GM21576 (cell line): Measurements from ENCODE around the gene PTPN4.
"Not testable (repeated sequence)": the region's sequence is repeated elsewhere in the genome, so short reads cannot be mapped to it uniquely, and the experiment has no call there.

Source experiments
- ATAC-seq: cut with Tn5 transposase; IDR thresholded peaks from one replicate; pipeline ENCODE4 v1.9.1; 2021; ENCODE audit warnings: mild to moderate bottlenecking, moderate library complexity; ENCODE audit not compliant: unreplicated experiment

Gene PTPN4

DNA sequence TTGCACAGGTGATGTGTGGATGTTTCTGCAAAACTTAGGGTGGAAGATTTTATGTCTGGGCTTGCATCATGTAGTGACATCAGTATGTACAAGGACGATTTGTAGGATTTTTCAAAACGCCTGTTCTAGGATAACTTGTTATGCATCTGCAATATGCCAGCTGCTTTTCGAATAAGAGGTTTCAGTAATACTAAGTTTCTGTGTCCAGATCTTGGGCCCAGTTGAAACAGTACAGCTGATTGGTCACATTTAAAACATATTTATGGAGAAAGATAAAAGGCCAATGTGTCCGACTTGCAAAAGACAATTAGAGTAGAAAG lies 1.2 kb downstream of the PTPN4 start:
- ATAC-seq, result no peak

DNA sequence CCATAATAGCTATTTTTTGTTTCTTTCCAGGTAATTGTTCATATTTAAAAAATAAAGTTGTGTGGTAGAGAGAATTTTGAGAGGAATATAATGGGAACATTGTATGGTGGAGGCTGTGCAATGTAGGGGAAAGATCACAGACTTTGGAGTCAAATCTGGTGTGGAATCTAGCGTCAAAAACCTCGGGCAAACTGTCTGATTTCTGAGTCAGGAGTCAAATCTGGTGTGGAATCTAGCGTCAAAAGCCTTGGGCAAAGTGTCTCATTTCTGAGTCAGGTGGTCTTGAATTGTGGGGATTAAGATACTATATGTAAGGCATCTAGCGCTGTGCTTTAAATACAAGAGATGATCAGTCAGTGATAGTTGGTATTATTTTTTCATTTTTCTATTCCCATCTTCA lies 5.1 kb downstream of the PTPN4 start:
- ATAC-seq, result no peak

DNA sequence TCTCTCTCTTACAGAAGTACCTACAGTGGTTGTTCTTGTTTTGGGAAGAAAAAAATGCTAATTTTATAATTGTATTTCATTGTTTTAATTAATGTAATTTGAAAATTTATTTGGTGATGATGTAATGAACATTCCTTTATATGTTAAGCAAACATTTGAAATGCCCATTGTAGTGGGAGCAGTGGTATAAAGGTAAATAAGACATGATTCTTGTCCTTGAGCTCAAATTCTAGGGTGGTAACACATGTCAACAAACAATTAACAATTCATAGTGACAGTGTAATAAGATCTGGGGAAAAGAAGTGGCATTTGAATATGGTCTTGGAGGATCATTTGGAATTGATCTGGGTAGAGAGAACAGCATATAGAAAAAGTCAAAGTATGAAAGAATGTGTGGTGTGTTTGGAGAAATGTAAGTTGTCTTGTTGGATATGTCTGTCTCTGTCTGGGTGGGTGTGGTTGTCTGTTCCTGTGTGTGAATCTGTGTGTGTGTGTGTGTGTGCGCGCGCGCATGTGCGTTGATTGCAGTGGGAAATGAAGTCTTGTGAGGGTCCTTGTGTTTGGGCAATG lies 5.8 kb downstream of the PTPN4 start:
- ATAC-seq, result no peak

DNA sequence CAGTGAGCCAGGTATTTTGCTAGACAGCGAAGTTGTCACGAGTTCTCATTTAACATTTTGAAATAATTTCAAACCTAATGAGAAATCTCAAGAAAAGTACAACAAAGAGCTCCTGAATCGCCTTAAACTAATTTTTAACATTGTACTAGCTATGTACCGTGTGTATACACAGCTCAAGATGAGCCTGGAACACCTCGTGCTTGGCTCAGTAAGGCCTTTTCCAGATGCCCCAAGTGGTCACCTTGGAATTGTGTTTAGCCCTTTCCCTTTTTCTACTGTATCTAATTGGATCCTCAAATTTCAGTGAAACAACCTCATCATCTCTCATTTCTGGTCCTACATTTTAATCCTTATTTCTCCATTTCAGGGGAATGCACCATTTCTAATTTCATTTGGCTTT lies 7.2 kb downstream of the PTPN4 start:
- ATAC-seq, result no peak

DNA sequence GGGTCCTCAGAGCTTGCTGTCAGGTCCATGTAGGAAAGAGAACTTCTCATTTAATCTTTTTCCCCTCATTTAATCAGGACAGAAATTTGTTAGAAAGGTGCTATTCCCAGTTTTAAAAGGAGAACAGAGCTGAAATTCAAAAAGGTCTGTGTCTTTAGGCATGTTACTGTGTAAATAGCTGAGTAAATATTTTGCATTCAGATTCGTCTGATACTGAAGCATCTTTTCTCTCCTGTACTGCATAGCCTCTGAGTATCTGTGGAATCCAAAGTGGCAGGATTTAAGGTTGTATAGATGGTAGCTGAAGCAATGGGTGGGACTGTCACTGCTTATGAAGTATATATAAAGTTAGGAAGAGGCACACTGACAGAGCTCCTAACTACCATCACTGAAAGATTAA lies 9.0 kb downstream of the PTPN4 start:
- ATAC-seq, result no peak

DNA sequence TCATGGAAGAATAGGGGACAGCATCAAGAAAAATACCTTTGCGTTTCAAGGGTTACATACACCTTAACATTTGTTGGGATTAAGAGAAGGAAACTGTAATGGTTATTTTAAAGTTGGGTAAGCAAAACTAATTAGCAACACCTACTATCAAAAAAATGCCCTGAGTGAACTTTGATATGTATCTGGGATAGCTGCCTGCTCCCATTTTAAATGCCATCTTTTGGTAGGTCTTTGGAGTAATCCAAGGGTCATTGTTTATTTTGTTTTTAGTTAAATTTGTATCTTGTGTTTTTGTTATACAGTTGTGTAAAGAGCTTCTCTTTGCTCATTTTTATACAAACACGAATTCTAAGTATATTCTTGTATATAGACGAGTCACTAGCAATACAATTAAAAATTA lies 9.9 kb downstream of the PTPN4 start:
- no peak for ATAC-seq

DNA sequence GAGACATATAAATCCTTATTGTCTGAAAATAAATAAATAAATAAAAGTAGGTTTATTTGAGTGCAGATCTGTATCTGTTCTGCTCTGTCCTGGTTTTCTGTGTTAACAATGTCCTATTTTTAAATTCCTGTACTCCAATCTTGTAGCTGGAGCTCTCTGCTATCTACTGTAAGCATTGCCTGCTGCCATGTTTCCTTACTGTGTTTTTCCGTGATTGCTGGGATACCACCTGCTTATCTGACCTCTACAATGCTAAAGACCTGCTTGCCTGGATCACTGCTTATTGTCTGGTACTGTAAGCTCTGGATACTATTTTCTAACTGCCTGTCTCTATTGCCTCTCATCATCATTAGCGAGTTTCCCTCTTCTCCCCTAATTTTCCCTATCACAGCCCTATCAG lies 11.6 kb downstream of the PTPN4 start:
- ATAC-seq, result no peak

DNA sequence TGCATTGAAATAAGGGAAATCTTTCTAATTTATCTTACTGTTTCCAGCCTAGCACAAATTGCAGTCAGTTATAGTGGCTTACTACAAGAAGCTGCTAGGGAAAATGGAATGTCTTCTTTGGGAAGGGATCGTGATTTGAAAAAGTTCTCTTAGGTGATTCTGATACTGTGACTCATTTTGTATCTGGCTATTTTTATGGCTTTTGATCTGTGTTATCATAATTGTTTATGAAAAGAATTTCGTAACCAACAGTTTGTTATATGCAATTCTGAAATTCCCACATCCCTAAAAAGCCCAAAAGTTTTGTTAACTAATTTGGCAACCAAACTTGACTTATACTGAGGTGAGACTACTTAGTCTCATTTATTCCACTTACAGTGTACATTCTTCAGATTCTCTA lies 12.4 kb downstream of the PTPN4 start:
- ATAC-seq, result no peak

DNA sequence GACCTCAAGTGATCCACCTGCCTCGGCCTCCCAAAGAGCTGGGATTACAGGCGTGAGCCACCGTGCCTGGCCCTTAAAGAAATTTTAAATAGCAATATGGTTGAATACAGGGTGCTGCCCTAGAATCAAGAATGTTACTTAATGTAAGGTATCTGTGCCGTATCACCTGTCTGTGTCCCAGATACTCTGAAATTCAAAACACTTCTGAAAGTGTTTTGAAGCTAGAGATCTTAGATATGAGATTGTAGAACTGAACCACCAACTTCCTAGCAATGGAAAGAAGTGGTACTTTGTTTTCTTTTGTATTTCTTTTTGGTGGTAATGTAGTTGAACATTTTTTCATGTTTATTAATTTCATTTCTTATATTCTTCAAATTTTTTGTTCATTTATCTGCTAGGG lies 13.0 kb downstream of the PTPN4 start:
- ATAC-seq, result no peak

DNA sequence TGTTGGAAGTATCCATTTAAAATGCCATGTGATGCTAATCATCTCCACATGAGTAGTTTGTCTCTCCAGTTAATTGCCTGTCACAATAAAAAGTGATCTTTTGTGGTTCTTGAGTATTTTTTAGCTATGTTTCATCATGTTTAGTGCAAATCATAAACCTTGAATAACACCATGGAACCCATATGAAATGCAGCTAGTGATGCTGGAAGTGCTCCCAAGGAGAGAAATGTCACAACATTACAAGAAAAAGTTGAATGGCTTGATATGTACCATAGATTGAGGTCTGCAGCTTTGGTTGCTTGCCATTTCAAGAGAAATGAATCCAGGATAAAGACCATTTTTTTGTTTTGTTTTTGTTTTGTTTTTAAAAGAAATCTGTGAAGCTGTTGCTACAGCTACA lies 14.3 kb downstream of the PTPN4 start:
- ATAC-seq, result no peak

DNA sequence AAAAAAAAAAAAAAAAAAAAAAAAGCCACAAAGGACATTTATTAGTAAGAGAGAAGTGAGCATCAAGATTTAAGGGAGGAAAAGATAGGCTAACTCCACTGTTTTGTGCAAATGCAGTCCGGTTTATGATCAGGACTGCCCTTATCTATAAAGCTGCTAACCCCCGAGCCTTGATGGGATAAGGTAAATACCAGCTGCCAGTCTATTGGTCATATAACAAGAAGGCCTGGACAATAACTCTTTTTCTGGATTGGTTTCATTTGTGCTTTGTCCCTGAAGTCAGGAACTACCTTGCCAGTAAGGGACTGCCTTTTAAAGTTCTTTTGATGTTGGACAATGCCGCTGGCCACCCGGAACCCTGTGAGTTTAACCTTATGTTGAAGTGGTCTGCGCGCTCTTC lies 15.4 kb downstream of the PTPN4 start:
- ATAC-seq, result no peak

DNA sequence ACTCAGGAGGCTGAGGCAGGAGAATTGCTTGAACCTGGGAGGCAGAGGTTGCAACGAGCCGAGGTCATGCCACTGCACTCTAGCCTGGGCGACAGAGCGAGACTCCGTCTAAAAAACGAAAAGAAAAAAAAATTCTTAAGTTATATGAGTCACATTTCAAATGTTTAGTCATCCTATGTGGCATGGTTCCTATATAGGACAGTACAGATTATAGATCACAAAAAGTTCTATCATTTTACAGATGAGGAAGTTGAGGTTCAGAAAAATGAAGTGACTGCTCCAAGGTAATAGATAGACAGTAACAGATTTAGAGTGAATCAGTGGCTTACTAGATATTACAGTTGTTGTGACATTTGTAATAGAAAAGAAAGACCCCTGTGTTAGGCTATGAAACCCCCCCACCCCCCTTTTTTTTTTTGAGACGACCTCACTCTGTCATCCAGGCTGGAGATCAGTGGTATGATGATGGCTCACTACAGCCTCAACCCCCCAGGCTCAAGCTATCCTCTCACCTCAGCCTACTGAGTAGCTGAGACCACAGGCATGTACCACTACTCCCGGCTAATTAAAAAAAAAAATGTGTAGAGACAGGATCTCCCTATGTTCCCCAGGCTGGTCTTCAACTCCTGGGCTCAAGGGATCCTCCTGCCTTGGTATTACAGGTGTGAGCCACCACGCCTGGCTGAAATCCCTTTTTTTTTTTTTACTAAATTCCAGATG lies 22.7 kb downstream of the PTPN4 start:
- ATAC-seq, result no peak

DNA sequence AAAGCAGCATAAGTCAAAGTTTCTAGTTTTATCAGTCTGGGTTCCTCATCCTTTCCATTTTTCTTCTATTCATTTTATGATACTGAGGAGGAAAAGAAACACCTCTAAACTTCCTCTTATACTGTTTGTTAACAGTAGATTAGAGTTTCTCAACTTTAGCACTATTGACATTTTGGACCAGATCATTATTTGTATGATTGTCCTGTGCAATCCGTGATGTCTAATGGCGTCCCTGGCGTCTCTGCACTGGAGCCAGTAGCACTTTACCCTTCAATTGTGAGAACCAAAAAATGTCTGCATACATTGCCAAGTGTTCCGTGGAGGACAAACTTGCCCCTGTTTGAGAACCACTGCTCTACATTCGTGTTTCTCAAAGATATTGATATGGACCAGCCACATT lies 25.2 kb downstream of the PTPN4 start:
- ATAC-seq, result no peak

DNA sequence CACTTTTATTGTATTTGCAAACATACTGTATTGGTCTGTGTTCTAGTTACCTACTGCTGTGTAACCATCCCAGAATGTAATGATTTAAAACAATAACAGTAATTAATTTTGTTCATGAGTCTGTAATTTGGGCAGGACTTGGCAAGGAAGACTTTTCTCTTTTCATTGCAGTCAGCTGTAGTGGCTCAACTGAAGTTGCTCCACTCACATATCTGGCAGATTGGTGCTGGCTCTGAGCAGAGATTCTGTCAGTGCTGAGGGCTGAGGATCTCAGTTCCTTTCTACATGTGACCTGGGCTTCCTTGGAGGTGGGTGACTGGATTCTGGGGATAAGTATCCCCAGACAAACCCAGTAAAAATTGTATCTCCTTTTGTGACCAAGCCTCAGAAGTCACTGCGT lies 26.6 kb downstream of the PTPN4 start:
- no peak for ATAC-seq

DNA sequence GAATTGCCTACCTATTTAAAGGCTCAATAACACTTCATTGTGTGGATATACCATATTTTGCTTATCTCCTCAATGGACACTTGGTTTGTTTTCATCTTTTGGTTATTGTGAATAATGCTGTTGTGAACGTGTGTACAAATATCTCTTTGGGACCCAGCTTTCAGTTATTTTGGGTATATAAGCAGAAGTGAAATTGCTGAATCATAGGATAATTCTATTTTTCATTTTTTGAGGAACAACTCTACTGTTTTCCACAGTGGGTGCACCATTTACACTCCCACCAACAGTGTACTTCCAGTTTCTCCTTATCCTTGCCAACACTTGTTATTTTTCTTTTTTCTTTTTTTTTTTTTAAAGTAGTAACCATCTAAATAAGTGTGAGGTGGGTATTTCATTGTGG lies 29.0 kb downstream of the PTPN4 start:
- no peak for ATAC-seq

DNA sequence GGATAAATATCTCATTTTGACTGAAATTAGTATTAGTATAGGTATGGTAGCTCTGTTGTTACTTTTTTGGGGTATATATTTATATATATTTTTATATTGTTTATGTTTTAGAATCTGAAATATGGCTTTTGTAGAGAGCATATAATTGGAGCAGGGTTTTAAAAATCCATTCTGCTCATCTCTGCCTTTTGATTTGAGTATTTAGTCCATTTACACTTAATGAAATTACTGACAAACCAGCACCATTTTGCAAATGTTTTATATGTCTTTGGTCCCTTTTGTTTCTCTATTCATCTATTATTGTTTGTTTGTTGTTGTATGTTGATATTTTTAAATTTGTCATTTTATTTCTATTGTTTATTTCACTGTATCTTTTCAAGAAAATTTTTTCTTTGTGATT lies 30.7 kb downstream of the PTPN4 start:
- ATAC-seq, result no peak

DNA sequence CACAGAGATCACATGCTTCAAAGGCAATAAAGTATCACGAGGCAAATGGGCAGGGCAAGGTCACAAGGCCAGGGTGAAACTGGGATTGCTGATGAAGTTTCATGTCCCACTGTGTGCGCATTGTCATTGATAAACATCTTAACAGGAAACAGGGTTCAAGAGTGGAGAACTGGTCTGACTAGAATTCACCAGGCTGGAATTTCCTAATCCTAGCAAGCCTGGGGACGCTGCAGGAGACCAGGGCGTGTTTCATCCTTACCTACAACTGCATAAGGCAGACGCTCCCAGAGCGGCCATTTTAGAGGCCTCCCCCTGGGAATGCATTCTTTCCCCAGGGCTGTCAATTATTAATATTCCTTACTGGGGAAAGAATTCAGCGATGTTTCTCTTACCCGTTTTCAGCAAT lies 33.2 kb downstream of the PTPN4 start:
- no peak for ATAC-seq

DNA sequence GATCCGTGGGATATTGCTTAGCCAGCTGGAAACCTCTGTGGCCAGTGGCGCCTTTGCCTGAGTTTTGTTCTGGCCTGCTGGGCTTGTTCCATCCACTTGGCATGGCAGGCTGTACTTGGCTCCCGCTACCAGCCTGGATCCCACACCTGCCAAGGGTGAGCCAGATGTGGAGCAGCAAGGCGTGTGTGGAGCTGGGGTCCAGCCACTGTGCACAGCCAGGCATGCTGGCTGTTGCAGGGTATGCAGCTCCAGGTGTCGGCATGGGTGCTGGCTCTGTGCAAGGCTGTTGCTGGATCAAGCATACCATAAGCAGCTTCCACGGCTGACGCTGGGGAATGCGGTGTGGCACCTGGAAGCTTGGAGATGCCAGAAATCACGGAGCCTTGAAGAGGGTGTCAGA lies 34.5 kb downstream of the PTPN4 start:
- ATAC-seq, result no peak

DNA sequence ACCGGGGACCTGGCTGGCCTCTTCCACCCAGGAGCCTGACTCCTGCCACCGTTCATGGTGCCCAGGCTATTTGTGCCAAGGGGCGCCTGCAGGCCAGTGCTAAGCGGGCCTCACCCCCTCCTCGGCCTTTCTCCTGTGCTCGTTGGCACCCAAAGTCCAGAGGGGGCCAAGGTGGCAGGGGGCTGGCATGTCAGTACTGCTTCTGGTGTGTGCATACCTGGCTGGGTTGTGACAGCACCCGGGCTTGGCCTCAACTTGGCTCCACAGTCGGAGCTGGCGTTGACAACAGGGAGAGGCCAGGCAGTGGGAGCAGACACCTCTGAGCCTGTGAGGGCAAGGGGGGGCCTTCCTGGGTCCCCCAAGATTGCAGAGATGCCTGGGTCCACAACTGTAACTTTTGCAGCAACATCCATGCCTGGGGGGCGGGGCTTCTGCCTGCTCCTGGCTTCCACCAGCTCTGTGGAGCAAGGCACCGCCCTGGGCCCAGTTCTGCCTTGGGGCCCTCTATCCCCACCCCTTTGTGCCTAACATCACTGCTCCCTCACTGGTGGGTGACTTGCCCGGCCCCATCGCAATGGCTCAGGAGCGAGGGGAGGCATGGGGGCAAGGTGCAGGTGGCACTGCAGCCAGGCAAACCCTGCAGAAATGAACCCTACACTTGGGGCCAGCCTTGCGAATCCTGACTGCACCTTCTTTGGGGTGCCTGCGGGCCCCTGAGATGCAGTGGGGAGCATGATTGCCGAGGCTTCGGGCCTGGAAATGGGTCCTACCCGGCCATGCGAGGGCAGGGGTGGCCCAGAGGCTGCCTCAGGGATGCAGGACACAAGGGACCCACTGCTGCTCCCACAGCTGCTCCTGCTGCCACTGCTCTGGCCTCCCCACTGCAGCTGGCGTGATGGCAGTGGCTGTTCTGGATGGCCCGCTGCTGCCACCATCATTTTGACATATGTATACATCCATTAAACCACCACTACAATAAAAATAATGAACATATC lies 35.9 kb downstream of the PTPN4 start:
- no peak for ATAC-seq

DNA sequence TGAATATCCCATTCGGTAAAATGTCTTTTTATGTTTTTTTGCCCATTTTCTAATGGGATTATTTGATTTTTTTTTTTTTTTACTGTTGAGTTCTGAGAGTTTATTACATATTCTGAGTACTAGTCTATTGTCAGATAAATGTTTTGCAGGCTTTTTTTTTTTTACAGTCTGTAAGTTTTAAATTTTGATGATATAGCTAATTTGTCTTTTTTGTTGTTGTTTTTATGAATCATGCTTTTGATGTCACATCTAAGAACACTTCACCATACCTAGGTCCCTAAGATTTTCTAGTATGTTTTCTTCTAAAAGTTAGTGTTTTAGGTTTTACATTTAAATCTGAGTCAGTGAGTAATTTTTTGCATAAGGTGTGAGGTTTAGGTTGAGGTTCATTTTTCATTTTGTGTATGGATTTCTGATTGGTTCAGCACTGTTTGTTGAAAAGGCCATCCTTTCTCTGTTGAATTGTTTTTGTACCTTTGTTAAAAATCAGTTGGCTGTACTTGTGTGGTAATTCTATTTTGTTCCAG lies 40.7 kb downstream of the PTPN4 start:
- no peak for ATAC-seq

DNA sequence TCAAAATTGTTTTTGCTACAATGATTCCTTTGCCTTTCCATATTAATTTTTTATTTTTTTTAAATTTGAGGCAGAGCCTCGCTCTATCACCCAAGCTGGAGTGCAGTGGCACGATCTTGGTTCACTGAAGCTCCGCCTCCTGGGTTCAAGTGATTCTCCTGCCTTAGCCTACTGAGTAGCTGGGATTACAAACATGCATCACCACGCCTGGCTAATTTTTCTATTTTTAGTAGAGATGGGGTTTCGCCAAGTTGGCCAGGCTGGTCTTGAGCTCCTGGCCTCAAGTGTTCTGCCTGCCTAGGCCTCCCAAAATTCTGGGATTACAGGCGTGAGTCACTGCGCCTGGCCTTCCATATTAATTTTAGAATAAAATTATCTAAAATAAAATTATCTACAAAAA lies 41.3 kb downstream of the PTPN4 start:
- no peak for ATAC-seq

DNA sequence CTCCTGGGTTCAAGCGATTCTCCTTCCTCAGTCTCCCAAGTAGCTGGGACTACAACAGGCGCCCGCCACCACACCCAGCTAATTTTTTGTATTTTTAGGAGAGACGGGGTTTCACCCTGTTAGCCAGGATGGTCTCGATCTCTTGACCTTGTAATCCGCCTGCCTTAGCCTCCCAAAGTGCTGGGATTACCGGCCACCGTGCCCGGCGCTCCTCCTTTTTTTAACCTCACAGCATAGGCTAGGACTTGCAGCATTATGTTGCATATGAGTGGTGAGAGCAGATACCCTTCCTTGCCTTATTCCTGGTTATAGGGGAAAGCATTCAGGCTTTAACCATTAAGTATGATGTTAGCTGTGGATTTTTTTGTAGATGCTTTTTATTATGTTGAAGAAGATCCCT lies 42.3 kb downstream of the PTPN4 start:
- not testable (repeated sequence) for ATAC-seq
